GM23338 (cell line): ENCODE data around the gene SAMD4A.

ENCODE experiments used
- CREB1 ChIP-seq: fragments of 250-450 bp; sonication (Bioruptor Pico); IDR thresholded peaks from 2 replicates; pipeline ENCODE4 v1.5.0; 2020; ENCODE audit warnings: low read depth, mild to moderate bottlenecking, moderate library complexity
- CTCF ChIP-seq, 2 experiments: fragments of 200-600 bp in 1 of 2; sonication (generic) in 1 of 2; conservative IDR thresholded peaks; 2 replicates each; pipeline versions ENCODE4 v1.5.1 to v1.6.1; 2016 to 2017; ENCODE audit warnings: antibody characterized with exemption in 2 of 2, low read depth in 2 of 2, mild to moderate bottlenecking in 2 of 2, moderate library complexity in 1 of 2
- EZH2 ChIP-seq: fragments of 200-600 bp; sonication (generic); IDR thresholded peaks from one replicate; pipeline ENCODE4 v1.8.0; 2017; ENCODE audit warnings: antibody characterized with exemption, mild to moderate bottlenecking, low read depth; ENCODE audit not compliant: unreplicated experiment
- EZH2phosphoT487 ChIP-seq: fragments of 200-600 bp; sonication (generic); IDR thresholded peaks from one replicate; pipeline ENCODE4 v1.8.1; 2018; ENCODE audit warnings: antibody characterized with exemption; ENCODE audit not compliant: unreplicated experiment
- JUNB ChIP-seq: IDR thresholded peaks from one replicate; pipeline ENCODE4 v1.6.1; 2016; ENCODE audit warnings: antibody characterized with exemption; ENCODE audit not compliant: unreplicated experiment
- POLR2AphosphoS5 ChIP-seq: IDR thresholded peaks from 2 replicates; pipeline ENCODE4 v1.6.1; 2016; ENCODE audit warnings: antibody characterized with exemption, low read depth
- REST ChIP-seq: IDR thresholded peaks from one replicate; pipeline ENCODE4 v1.6.1; 2018; ENCODE audit warnings: antibody characterized with exemption; ENCODE audit not compliant: unreplicated experiment
- ZNF331 ChIP-seq: fragments of 250-450 bp; sonication (Bioruptor Pico); IDR thresholded peaks from 2 replicates; pipeline ENCODE4 v1.5.0; 2020; ENCODE audit warnings: low read depth, mild to moderate bottlenecking, moderate library complexity

GRCh38 chr14:54693761-54694160 is 126.8 kb downstream of the SAMD4A start:
- TF ChIP-seq CTCF (conservative IDR thresholded peaks at IDR 0.05; ENCODE audit: low read depth in 2 of 2) (no peak), POLR2AphosphoS5 (no peak), CREB1 (CRISPR knock-in tag) (no peak), EZH2 (no peak), EZH2phosphoT487 (no peak), REST (no peak), JUNB (no peak), ZNF331 (CRISPR knock-in tag) (no peak)
